Embryonic facial prominence (tissue), 1 donor: ENCODE results near the gene FBLN5.
"Not testable (repeated sequence)": the region's sequence is repeated elsewhere in the genome, so short reads cannot be mapped to it uniquely, and the experiment has no call there.

Experiments used
- DNase-seq: peaks from one replicate; pipeline ENCODE4 v3.0.0-alpha.2; 2016; ENCODE audit errors: extremely low spot score

Gene FBLN5

DNA sequence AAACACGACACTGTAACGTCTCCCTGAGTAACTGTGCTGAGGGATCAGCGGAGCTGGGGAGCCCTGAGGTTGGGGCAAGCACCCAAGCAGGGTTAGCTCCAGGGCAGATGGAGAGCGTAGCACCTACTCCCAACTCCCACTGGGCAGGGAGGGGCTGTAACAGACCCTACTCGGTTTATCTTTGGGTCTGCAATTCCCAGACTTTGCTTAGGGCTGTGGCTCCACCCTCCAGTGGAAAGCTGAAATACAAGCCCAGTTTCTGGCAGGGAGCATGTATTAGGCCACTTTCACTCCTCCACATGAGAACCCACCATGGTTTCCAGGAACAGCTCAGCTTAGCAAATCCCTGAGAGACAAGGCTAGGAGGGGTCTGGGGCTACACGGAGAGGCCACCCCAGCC lies 62.8 kb downstream of the FBLN5 start:
- DNase-seq: no peak

DNA sequence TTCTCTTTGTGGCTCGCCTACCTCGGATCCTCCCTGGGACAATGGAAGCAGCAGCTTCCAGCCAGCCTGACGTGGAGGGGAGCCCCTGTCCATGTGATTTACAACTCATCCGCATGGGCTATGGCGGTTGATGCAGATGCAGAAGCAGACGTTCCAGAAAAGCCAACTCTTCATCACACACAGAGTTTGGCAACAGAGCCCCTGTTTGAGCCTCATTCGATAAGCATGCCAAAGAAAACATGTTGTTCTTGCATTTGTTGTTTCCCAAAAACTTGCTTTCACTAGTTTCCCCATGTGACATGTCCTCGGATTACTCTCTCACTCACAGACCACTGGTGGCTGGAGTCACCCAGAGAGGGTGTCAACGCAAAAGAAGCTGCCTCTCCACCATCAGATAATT lies 63.7 kb downstream of the FBLN5 start:
- no peak for DNase-seq

DNA sequence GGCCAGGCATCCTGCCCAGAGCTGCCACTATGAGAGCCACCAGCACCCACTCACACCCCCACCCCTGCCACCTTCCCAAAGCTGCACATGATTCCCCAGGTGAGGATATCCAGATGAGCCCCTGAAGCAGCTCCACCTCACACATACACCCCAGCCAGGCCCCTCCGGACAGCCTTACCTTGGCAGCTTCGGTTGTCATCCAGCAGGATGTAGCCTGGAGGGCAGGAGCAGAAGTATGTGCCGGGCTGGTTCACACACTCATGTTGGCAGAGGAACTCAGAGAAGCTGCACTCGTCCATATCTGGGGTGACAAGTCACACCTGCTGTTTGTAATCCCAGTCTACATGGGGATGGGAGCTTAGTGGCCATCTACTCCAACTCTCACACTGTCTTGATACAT lies 64.7 kb downstream of the FBLN5 start:
- DNase-seq: no peak

DNA sequence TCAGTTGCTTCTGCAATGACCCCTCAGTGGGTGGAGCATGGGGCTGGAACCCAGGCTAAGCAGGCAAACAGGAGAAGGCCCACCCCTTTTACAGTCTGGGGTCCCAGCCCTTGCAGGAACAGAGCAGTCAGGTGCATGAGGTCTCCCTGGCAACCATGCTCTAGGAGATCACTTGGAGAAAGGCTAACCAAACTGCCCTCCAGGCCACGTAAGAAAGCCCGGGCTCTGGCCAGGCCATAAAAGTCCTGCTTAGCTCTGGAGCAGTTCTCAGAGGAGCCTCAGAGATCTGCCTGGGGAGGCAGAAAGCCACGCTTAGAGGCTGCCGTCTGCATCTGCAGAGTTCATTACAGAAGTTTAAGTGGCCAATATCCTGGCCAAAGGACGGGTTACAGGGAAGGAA lies 65.1 kb downstream of the FBLN5 start:
- no peak for DNase-seq

DNA sequence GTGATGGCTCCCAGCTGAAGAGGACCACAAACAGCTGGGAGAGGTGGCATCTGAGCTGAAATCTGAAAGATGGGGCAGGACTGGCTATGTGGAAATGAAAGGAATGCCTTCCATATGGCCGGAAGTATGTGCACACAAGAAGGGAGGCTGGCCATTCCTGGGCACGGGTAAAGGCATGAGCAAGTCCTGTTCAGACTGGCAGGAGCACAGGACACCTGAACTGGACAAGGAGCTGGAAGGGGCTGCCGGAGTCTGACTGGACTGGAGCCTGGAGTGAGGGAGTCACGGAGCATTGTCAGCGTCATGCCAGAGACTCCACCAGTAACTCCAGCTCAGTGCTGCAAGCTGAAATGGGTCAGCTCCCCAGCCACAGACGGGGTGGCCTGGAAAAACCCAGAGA lies 68.3 kb downstream of the FBLN5 start:
- no peak for DNase-seq

DNA sequence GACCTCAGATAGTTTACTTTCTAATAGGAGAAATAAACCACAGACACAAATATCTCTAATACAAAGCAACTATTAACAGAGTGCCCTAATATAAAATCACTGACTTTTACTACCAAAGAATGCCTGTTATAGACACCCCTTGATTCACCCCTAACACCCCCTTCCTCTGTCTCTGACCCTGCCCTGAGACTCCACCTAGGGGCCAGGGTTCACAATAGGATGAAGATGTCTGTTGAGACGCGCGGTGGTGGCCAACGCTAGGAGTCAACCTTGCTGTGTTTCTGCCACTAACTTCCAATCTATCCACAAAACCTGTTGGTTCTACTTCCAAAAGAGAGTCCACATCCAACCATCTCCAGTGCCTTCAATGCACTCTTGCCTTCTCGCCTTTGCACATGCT lies 69.2 kb downstream of the FBLN5 start:
- no peak for DNase-seq

DNA sequence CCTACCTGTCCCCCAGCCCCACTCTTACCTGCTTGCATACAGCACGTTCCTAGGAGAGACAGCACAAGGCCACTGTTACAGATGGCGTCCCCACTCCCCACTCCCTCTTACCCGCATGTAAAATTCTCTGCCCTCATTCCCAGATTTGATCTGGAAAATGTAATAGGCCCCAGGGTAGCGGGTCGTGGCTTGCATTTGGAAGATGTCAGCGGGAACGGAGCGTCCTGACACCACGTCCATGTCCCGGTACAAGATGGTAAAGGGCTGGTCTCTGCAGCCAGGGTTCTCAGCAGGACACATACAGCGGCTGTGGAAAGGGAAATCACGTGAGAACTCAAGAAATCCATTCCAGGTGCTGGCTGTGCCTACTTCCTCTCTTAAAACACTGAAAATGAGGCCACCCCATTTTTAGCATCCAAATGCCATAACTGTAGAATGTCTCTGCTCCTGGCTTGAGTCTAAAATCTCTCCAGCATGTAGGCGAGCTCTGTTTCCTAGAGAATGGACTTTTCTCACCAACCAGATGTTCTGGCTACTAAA lies 70.0 kb downstream of the FBLN5 start:
- DNase-seq: no peak

DNA sequence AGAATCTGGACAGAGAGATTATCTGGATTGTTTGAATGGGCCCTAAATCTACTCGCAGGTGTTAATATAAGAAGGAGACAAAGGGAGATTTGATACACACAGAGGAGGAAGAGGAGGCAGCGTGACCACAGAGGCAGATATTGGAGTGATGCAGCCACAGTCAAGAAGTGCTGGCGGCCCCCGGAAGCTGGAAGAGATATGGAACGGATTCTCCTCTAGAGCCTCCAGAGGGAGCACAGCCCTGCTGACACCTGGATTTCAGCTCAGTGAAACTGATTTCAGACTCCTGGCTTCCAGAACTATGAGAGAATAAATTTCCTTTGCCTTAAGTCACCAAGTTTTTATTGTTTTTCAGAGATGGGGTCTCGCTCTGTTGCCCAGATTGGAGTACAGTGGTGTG lies 71.0 kb downstream of the FBLN5 start:
- DNase-seq: no peak

DNA sequence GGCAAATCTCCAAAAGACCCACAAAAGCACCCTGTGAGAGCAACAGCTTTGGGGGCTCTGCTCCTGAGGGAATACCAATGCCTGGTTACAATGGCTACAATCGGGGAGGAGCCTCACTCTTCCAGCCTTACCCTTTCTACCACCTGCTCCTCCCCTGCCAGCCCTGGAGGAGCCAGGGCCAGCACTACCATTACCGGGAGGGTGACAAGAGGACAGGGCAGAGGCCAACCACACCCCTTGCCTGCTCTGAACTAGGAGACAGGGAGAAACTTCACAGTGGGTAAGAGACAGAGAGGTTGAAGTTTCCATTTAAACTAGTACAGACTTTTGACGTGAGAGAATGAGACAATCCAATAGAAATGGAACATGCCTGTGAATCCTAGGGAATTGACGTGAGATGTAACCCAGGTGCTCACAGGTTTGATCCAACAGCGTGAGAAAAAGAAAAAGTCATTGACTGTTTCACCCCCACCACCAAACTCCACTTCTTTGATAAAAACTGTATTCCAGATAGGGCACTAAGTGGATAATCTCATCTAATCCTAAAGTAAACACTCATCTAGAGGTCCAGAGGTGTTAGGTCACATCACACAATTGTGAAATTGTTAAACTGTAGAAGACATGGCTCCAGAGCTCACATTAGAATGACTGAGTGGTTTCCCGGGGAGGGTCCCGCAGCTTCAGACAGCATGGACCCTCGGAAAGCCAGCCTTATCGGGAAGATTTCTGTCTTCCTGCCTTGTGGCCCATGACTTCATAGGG lies 71.8 kb downstream of the FBLN5 start:
- no peak for DNase-seq

DNA sequence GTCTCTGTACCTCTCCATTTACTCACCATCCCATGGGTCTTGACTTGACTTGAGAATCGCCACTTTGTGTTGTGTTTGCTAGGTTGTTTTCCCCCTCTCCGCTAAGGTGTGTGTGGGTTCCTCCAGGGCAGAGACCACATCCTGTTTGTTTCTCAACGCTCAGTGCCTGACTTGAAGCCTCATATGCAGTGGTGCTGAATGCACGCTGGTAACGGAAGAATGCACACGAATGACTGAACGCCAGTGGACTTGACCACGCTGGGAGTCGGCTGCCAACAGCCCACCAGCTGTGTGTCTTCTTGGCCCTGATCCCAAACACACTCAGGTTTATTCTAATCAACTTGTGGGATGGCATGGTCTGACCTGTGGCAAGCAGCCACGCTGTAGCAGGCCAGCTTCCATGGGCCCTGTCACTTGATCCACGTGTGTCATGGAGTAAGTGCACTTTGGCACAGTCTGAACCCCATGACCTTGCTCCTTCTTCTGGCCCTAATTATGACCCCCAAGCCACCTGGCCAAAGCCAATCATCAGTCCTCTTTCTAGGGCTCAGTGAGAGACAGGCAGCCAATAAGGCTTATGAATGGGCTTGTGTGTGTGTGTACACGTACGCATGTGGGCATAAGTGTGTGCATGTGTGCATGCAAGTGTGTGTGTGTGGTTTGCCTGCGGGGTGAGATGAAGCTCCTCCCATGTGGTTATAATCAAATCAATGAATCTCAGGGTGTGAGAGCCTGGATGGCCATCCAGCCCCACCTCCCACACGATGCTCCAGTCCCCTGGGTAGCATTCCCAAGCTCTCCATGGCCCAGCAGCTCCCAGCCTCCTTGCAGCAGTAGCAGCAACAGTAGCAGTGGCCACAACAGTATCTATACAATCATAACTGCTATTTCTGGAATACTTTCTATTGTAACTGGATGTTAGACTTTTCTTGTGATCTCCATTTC lies 73.8 kb downstream of the FBLN5 start:
- DNase-seq: no peak

DNA sequence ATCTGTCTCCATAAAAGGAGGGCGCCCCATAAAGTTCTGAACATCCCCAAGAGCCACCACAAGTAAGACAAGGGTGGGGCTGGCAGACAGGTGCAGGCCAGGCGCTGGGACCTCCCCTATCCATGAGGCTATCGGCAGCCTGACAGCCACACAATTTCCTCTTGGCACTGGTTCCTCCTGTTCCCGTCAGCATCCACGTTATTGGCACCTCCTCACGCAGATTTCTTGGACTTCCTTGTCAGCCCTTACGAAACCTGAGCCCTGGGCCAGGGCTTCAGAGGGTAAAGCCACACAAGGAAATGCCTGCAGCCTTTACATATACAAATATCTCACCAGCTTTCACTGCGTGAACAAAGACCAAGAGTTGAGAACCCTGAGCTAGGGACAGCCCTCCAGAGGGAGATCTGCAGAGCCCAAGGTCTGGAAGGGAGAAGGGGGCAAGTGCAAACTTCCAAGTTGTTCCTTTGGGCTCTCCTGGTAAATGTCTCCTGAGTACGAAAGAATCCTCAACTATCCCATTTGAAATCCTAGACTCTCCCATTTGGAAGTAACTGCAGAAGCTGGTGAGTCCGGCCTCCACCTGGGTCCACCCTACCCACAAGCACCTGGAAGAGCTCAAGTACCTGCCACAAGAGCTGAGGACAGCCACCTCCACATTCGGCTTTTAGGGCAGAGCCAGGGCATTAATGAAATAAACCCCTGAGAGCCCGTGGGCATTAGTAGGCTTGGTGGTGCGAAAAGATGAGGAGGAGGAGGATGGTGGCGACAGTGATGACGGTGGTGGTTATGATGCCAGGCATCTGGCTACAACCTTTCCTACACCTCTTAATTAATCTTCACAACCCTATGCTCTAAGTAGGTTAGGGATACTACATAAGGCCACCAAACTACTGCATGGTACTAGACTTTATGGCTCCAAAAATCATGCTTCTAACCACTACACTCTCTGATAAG lies 74.7 kb downstream of the FBLN5 start:
- no peak for DNase-seq

DNA sequence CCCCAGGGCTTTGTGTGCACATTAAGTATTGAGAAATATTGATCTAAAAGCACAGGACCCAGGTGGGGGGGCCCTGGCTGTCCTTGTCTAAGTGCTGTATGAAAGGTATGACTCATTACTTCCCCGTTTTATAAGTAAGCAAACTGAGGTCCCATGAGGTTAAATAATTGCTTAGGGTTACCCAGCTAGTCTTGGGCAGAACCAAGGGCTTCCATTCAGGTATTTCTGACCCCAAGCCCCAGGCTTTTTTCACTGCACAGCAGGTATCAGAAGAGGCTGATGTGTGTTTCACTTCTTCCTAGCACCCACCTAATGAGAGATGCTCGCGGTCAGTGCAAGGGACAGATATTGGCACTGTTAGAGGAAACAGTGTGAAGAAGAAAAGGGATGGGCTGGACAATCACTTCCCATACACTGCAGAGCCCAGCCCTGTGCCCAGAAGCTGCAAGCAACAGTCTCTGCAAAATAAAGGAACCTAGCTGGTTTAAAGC lies 75.4 kb downstream of the FBLN5 start:
- no peak for DNase-seq

DNA sequence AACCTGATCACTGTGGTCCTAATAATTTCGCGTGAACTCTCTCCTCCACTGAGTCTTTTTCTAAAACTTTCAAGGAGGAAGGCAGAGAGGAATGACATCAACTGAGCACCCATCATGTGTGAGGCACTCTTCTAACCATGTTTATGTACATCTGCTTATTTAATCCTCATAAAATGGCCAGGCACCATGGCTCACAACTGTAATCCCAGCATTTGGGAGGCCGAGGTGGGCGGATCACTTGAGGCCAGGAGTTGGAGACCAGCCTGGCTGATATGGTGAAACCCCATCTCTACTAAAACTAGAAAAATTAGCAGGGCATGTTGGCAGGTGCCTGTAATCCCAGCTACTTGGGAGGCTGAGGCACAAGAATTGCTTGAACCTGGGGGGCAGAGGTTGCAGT lies 76.1 kb downstream of the FBLN5 start:
- not testable (repeated sequence) for DNase-seq

DNA sequence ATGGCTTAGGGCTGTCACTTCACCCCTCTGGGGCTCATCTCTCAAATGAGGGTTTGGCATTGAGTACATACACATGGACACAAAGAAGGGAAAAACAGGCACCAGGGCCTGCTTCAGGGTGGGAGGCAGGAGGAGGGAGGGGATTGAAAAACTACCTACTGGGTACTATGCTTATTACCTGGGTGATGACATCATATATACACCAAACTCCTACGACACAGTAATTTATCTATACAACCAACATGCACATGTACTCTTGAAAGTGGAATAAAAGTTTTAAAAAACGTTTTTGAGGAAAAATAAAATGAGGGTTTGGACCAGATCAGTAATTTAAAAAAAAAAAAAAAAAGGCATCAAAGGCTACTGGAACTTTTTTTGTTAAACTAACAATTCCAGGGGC lies 76.6 kb downstream of the FBLN5 start:
- no peak for DNase-seq

DNA sequence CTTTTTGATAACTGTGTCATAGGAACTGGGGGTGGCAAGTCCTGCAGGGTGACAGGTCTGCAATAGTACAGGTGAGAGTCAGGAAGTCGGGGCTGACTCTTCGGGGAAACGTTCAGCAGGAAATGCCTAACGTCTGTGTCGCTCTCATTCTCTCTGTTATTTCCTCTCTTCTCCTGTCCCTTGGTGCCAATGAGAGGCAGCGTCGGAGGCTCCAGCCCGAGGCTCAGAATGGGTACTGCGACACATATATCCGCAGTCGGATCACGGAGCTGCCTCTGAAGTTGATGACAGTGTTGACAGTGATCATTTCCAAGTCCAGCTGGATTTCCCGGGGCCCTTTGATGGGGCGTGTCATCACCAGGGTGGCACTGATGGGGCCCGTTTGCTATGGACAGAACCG lies 77.5 kb downstream of the FBLN5 start:
- DNase-seq: no peak

DNA sequence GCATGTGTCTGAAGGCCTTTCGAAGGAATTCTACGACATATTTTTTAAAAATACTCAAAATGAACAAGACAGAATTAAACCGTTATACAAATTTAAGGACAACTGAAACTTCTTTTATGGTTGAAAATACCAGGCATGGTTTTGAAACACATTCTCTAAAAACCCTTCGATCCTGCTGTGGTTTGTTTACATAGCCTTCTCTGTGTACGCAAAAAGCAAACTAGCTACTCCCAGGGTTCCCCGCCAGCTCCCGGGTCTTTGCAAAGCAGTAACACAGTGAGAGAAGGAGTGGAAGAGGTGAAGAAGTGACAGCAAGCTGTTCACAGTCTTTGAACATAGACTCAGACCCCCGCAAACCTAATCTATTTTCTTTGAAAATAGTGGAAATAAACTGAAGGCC lies 77.9 kb downstream of the FBLN5 start:
- no peak for DNase-seq

DNA sequence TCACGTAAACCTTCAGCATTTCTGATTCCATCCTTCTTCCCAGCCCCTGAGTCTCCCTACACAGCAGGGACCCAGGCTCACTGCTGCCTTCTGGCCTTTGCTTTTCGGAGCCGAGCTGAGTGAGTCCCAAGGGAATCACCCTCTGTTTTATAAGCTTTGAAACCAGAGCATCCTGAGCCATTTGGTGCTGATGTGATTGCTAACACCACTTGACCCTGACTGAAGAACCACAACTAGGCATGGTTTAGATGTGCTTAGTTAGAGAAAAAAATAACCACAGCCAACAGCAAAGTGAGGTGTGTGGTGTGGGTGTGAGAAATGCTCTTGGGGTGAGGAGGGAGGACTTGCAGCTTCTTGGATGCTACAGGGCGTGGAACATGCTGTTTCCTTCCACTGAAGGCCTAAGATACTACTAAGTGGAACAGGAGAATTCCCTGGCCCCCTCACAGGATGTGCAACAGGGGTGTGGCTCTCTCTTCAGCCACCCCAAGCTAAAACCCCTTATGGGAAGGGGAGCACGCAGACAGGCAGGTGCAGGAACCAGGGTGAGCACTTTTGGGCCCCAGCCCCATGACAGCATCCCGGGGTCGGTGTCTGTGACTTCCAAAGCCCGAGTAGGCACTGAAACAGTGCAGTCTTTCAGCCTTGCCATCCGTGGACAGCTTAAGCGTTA lies 80.0 kb downstream of the FBLN5 start, which contains the start of gene TC2N:
Gene TC2N, minus strand, starts transcription at position 221 of the 673 bp plus-strand sequence. CDS start 53,767 bp downstream, outside the sequence.
- no peak for DNase-seq

DNA sequence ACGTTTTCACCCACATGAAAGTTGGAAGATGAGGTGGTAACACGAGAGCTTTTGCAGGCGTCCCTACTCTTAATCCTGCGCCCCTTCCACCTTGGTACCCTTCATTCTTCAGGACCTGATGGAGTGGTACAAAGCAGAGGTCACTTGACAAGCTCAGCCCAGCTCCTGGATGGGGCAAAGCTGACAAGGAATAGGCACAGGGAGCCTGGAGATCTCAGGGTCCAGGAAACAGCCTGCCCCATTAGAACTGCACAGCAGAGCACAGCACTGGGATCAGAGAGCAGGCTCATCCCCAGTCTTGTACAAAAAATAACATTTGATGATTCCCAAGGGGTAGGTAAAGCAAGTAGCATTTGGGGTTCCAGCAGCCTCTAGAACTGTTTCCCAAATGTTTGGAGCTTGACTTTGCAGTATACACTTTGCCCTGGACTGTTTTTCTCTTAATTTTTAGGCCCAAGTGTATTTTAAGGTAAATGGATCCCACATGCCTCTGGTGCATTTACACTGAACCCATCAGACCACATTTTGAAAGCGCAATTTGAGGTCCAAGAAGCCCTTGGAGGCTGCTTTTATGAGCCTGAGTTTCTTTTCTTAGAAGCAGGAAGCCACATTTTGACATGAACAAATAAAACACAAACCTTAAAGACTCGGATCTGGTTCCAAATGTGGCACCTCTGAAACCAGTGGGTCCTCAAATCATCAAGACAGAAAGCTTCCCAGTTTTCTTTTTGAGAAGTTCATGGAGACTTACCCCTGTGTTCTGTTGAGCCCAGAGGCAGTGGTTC lies 80.8 kb downstream of the FBLN5 start:
- DNase-seq: no peak

DNA sequence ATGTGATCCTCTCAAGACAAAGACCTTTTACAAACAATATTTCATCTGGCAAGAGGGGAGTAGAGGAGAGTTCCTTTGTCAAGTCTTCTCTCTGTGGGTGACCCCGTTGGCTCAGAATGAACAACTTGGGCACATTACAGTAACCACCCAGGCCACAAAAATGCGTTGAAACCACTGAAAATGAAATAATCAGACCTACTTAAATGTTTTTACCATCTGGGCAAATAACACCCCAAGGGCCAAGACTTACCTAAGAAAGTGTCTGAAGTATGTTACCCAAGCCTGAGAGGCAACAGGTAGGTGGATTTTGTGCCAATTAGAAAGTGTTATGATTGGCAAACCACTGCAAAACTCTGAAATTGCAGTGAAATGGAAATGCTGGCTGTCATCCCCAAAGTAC lies 81.4 kb downstream of the FBLN5 start:
- no peak for DNase-seq

DNA sequence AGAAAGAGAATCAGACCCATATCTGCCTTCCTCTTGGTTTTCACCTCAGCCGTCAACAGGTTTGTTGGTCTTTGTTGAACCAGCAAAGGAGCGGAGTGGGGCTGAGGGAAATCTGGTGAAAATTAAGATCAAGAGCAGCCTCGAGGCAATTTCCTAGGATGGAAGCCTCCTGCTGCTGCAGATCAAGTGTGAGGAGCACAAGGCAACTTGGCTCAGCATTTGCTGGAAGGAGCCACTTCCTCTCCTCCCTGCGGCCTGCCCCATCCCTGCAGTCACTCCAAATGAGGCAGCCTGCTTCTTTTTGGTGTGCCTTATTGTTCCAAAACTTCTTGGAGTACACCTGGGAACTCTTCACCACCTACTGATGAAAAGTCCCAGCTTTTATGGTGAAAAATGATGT lies 85.1 kb downstream of the FBLN5 start:
- no peak for DNase-seq
